HL-60 (cell line): ENCODE measurements around the gene CLOCK.

ENCODE experiments used
- DNase-seq, 2 experiments: peaks; one replicate each; pipeline ENCODE4 v3.0.0-alpha.2; 2010 to 2020; ENCODE audit warnings: low read depth in 1 of 2, low spot score in 1 of 2
- H3K27ac ChIP-seq: fragments of 250-450 bp; sonication (Bioruptor Pico); replicated peaks from 2 replicates; pipeline ENCODE4 v1.5.1; 2020; ENCODE audit warnings: mild to moderate bottlenecking, moderate library complexity
- H3K27me3 ChIP-seq: fragments of 250-450 bp; sonication (Bioruptor Pico); 2 replicates; pipeline ENCODE4 v1.5.1; 2021; ENCODE audit warnings: mild to moderate bottlenecking, moderate library complexity; ENCODE audit not compliant: insufficient read depth, poor library complexity, severe bottlenecking
- H3K4me3 ChIP-seq: replicated peaks from 2 replicates; pipeline ENCODE4 v1.5.1; 2011; ENCODE audit warnings: mild to moderate bottlenecking, control low read depth, low read length; ENCODE audit not compliant: insufficient read depth
- GABPA ChIP-seq: IDR thresholded peaks from 2 replicates; pipeline ENCODE4 v1.6.1; 2012; ENCODE audit warnings: low read depth
- POLR2AphosphoS5 ChIP-seq: IDR thresholded peaks from 2 replicates; pipeline ENCODE4 v1.6.1; 2012; ENCODE audit warnings: low read depth
- SPI1 ChIP-seq: IDR thresholded peaks from 2 replicates; pipeline ENCODE4 v1.6.1; 2012; ENCODE audit warnings: low read depth, mild to moderate bottlenecking, borderline replicate concordance
- TF ChIP-seq, protein P1 (sequence below): IDR thresholded peaks from one replicate; pipeline ENCODE4 v1.5.1; 2011; ENCODE audit warnings: low read length, control low read depth, inconsistent platforms; ENCODE audit not compliant: insufficient read depth
- TF ChIP-seq, protein P2 (sequence below): IDR thresholded peaks from 2 replicates; pipeline ENCODE4 v1.6.1; 2012; ENCODE audit warnings: low read depth; ENCODE audit not compliant: insufficient replicate concordance

CLOCK gene

GRCh38 chr4:55512922-55513571, 33.7 kb downstream of the CLOCK start:
- H3K27ac ChIP-seq = no peak overlapping the region
- H3K27me3 ChIP-seq = no peaks in the 10 kb centered on the region
- no peak overlapping the region for H3K4me3 ChIP-seq
- TF ChIP-seq, protein P1, sequence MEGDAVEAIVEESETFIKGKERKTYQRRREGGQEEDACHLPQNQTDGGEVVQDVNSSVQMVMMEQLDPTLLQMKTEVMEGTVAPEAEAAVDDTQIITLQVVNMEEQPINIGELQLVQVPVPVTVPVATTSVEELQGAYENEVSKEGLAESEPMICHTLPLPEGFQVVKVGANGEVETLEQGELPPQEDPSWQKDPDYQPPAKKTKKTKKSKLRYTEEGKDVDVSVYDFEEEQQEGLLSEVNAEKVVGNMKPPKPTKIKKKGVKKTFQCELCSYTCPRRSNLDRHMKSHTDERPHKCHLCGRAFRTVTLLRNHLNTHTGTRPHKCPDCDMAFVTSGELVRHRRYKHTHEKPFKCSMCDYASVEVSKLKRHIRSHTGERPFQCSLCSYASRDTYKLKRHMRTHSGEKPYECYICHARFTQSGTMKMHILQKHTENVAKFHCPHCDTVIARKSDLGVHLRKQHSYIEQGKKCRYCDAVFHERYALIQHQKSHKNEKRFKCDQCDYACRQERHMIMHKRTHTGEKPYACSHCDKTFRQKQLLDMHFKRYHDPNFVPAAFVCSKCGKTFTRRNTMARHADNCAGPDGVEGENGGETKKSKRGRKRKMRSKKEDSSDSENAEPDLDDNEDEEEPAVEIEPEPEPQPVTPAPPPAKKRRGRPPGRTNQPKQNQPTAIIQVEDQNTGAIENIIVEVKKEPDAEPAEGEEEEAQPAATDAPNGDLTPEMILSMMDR = no peak
- TF ChIP-seq POLR2AphosphoS5 = no peak
- TF ChIP-seq, protein P2, sequence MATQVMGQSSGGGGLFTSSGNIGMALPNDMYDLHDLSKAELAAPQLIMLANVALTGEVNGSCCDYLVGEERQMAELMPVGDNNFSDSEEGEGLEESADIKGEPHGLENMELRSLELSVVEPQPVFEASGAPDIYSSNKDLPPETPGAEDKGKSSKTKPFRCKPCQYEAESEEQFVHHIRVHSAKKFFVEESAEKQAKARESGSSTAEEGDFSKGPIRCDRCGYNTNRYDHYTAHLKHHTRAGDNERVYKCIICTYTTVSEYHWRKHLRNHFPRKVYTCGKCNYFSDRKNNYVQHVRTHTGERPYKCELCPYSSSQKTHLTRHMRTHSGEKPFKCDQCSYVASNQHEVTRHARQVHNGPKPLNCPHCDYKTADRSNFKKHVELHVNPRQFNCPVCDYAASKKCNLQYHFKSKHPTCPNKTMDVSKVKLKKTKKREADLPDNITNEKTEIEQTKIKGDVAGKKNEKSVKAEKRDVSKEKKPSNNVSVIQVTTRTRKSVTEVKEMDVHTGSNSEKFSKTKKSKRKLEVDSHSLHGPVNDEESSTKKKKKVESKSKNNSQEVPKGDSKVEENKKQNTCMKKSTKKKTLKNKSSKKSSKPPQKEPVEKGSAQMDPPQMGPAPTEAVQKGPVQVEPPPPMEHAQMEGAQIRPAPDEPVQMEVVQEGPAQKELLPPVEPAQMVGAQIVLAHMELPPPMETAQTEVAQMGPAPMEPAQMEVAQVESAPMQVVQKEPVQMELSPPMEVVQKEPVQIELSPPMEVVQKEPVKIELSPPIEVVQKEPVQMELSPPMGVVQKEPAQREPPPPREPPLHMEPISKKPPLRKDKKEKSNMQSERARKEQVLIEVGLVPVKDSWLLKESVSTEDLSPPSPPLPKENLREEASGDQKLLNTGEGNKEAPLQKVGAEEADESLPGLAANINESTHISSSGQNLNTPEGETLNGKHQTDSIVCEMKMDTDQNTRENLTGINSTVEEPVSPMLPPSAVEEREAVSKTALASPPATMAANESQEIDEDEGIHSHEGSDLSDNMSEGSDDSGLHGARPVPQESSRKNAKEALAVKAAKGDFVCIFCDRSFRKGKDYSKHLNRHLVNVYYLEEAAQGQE = no peak
- no peak for TF ChIP-seq SPI1
- no peak for TF ChIP-seq GABPA
- no peak for DNase-seq

- DNase-seq = no peak
- Histone ChIP-seq H3K27me3 (no peaks in the 10 kb centered on the region), H3K4me3 (no peak overlapping the region), H3K27ac (no peak overlapping the region)
- TF ChIP-seq SPI1 = no peak
- TF ChIP-seq, protein P1 = no peak
Observed at GRCh38 chr4:55512077-55512476, 34.6 kb downstream of the CLOCK start.

- DNase-seq = no peak
- TF ChIP-seq, protein P1 = no peak
- TF ChIP-seq SPI1 = no peak
- TF ChIP-seq POLR2AphosphoS5 = no peak
- no peak for TF ChIP-seq GABPA
- TF ChIP-seq, protein P2 = no peak
- Histone ChIP-seq H3K4me3 (no peak overlapping the region), H3K27ac (no peak overlapping the region), H3K27me3 (no peaks in the 10 kb centered on the region)
Observed at GRCh38 chr4:55510685-55511084, 36.0 kb downstream of the CLOCK start.

- TF ChIP-seq SPI1 = no peak
- TF ChIP-seq, protein P1 = no peak
- TF ChIP-seq, protein P2 = no peak
- no peak for TF ChIP-seq GABPA
- TF ChIP-seq POLR2AphosphoS5 = no peak
- H3K27me3 ChIP-seq = no peaks in the 10 kb centered on the region
- H3K4me3 ChIP-seq = no peak overlapping the region
- no peak for DNase-seq
- no peak overlapping the region for H3K27ac ChIP-seq
Observed at GRCh38 chr4:55509266-55509665, 37.4 kb downstream of the CLOCK start.
